ENCODE measurements around the gene STK11. TPM values are rescaled to one million over a fixed set of nuclear protein-coding genes. Genes with fewer than 3 reads are reported as not detected.

The STK11 gene
- total and polyA plus RNA-seq, 12 donors: 37.8 to 148 (median 93.7) TPM

DNA sequence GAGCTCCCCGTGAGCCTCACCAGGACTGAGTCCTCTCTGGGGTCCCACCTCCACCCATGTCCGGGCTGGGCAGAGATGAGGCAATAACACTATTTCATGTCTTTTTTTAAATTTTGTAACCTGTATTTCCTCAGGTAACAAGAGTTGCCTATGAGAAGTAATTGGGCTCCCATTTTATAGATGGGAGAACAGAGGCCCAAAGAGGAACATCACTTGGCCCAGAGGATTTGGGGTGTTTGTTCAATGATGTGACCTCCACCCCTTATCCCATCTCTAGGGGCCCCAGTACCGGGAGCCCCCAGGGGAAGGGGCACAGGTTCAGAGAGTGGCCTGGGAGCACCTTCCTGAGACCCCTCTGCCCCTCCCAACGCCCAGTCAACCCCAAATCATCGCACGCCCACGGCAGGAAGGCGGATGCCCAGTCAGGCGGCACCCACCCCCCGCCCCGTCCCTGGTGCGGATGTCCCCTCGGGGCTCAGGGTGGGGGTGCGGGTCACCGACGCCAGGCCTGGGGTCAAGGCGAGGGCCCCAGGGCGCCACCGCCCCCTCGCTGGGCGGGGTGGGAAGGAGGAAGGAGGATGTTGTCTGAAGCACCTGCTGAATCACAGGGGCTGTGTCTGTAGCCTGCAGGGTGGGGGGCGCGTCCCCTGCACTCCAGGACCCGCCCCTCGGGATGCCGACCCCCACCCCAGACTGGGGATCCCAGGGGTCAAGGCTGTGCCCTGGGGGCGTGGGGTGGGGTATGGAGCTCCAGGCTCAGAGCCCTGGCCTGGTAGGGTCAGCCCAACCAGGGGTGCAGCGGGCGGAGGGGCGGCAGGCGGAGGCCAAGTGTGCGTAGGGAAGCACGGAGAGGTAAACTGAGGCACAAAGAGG lies 54.5 kb downstream of the STK11 start:
- intact Hi-C loops (cut with DNase I): no loop called here

DNA sequence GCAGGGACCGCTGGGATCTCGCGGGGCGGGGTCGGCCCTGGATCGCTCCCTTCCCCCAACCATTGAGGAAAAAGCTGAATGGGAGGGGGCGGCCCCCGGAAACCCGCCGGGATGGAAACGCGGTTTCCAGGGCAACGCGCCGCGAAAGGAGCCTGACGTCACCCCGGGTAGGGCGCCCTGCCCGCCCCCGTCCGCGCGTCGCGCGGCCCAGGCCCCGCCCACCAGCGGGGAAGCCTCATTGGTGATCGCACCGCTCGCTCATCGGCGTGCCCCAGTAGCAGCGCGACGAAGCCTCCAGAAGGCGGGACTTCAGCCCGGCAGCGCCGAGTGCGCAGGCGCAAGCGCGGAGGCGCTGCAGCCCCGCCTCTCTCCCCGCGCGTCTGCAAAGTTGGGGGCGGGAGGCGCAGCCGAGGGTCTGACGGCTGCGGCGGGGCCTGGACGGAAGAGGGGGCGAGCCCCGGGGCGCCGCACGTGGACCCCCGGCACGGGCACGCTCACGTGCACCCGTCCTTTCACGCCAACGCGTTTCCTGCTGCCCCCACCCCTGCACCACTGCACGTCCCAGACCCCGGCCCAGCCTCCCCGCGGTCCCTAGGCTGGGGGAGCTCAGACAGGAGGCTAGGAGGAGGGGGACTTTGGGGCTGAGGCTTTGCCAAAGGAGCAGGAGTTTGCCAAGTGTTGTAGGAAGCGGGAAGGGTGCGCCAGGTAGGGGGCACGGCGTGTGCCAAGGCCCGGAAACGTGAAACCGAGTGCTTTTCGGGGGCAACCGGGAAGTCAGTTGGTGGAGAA lies 55.4 kb downstream of the STK11 start:
- peak; percentile 96 to 99 (median 97) for DNase-seq

More for the DNA sequence above, 54.5 kb downstream of the STK11 start:
- Histone ChIP-seq H3K27ac (peak overlapping the region; percentile 84 to 93 (median 90)), H3K4me3 (peak overlapping the region in 1 of 4 donors; percentile 58), H3K4me1 (replicated peaks in 1 of 2) (peaks cover 46 to 61% of the 10 kb centered on the region in 2 donors), H3K27me3 (no peaks in the 10 kb centered on the region), H3K9me3 (replicated peaks in 1 of 3) (no peaks in the 10 kb centered on the region), H3K36me3 (replicated peaks in 1 of 2) (peaks cover 0 to 33% of the 10 kb centered on the region in 2 donors)
- DNase-seq: peak in 1 of 7 donors; percentile 71
- no peak for TF ChIP-seq POLR2A (IDR thresholded peaks at IDR 0.05)
- TF ChIP-seq, protein P1, sequence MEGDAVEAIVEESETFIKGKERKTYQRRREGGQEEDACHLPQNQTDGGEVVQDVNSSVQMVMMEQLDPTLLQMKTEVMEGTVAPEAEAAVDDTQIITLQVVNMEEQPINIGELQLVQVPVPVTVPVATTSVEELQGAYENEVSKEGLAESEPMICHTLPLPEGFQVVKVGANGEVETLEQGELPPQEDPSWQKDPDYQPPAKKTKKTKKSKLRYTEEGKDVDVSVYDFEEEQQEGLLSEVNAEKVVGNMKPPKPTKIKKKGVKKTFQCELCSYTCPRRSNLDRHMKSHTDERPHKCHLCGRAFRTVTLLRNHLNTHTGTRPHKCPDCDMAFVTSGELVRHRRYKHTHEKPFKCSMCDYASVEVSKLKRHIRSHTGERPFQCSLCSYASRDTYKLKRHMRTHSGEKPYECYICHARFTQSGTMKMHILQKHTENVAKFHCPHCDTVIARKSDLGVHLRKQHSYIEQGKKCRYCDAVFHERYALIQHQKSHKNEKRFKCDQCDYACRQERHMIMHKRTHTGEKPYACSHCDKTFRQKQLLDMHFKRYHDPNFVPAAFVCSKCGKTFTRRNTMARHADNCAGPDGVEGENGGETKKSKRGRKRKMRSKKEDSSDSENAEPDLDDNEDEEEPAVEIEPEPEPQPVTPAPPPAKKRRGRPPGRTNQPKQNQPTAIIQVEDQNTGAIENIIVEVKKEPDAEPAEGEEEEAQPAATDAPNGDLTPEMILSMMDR (IDR thresholded peaks at IDR 0.05): no peak
- WGBS, 4 donors: 12 to 22% (median 18%) methylated on average over 4 to 33 of the region's 33 CpGs

DNA sequence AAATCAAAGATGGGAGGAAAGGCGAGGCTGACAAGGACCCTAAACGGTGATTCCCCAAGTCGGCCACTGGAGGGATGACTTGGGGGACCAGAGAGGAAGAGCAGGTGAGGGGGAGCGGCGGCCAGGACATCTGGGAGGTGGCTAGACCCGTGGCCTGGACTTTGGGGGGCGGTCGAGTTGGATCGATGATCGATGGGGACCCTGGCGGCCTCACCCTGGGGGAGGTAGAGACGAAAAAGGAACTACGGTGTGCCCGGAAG lies 55.9 kb downstream of the STK11 start:
- H3K27ac ChIP-seq: peak overlapping the region; percentile 77 to 93 (median 88)
- intact Hi-C loops (cut with DNase I): no loop called here
- peak in 1 of 7 donors; percentile 48 for DNase-seq
- peaks cover 60 to 65% of the 10 kb centered on the region in 2 donors for H3K4me1 ChIP-seq (replicated peaks in 1 of 2)
- 21 to 30% (median 25%) methylated on average over 14 of the region's 14 CpGs for WGBS, 4 donors
- peaks cover 0 to 19% of the 10 kb centered on the region in 2 donors for H3K36me3 ChIP-seq (replicated peaks in 1 of 2)
- H3K9me3 ChIP-seq (replicated peaks in 1 of 3): no peaks in the 10 kb centered on the region
- no peaks in the 10 kb centered on the region for H3K27me3 ChIP-seq
- H3K4me3 ChIP-seq: peak overlapping the region in 2 of 4 donors; percentile 54 to 58
- TF ChIP-seq, protein P1 (IDR thresholded peaks at IDR 0.05): peak in 5 of 6 experiments; percentile 14 to 48 (median 24)
- TF ChIP-seq POLR2A (IDR thresholded peaks at IDR 0.05): no peak

More for the DNA sequence above, 55.4 kb downstream of the STK11 start:
- peaks cover 55 to 61% of the 10 kb centered on the region in 2 donors for H3K4me1 ChIP-seq (replicated peaks in 1 of 2)
- H3K4me3 ChIP-seq: peak overlapping the region in 3 of 4 donors; percentile 40 to 58 (median 54)
- H3K36me3 ChIP-seq (replicated peaks in 1 of 2): peaks cover 0 to 24% of the 10 kb centered on the region in 2 donors
- TF ChIP-seq POLR2A (IDR thresholded peaks at IDR 0.05): peak; percentile 30 to 47
- TF ChIP-seq, protein P1 (IDR thresholded peaks at IDR 0.05): no peak
- H3K9me3 ChIP-seq (replicated peaks in 1 of 3): no peaks in the 10 kb centered on the region
- intact Hi-C loops (cut with DNase I): no loop called here
- WGBS, 4 donors: 0 to 3% (median 1%) methylated on average over 9 to 82 of the region's 83 CpGs
- H3K27ac ChIP-seq: peak overlapping the region; percentile 80 to 93 (median 88)
- H3K27me3 ChIP-seq: no peaks in the 10 kb centered on the region
